Esophagus muscularis mucosa (tissue), 4 donors: ENCODE results near the gene ADGRV1. TPM values are rescaled to one million over a fixed set of nuclear protein-coding genes. Genes with fewer than 3 reads are reported as not detected.

Experiments used
- DNase-seq: peaks from one replicate; pipeline ENCODE4 v3.0.0-alpha.2; 2017; ENCODE audit errors: extremely low spot score
- H3K27ac ChIP-seq, 4 donors: fragments of 200-600 bp; sonication (generic); replicated peaks in 1 of 4; 1 replicate in 3 of 4; 2 replicates in 1 of 4; pipeline ENCODE4 v1.5.1; 2016 to 2019; ENCODE audit warnings: mild to moderate bottlenecking in 1 of 4
- H3K27me3 ChIP-seq, 4 donors: fragments of 200-600 bp; sonication (generic); one replicate each; pipeline versions ENCODE4 v1.5.1 to v1.6.0; 2016 to 2019
- H3K36me3 ChIP-seq, 4 donors: fragments of 200-600 bp; sonication (generic); one replicate each; pipeline ENCODE4 v1.5.1; 2016 to 2019
- H3K4me1 ChIP-seq, 4 donors: fragments of 200-600 bp; sonication (generic); one replicate each; pipeline ENCODE4 v1.5.1; 2016 to 2019
- H3K4me3 ChIP-seq, 4 donors: fragments of 200-600 bp; sonication (generic); 1 replicate in 2 of 4; 2 replicates in 2 of 4; pipeline ENCODE4 v1.5.1; 2016 to 2019; ENCODE audit warnings: mild to moderate bottlenecking in 4 of 4, moderate library complexity in 1 of 4
- H3K9me3 ChIP-seq, 4 donors: fragments of 200-600 bp; sonication (generic); 1 replicate in 3 of 4; 2 replicates in 1 of 4; pipeline ENCODE4 v1.5.1; 2016 to 2019
- CTCF ChIP-seq, 3 experiments: fragments of 200-600 bp in 2 of 3; fragments of 450-650 bp in 1 of 3; sonication (generic) in 2 of 3; IDR thresholded peaks; one replicate each; pipeline ENCODE4 v1.5.1; 2017 to 2019; ENCODE audit warnings: antibody characterized with exemption in 3 of 3, mild to moderate bottlenecking in 2 of 3, moderate library complexity in 1 of 3
- EP300 ChIP-seq: sonication (generic); formaldehyde crosslinking; IDR thresholded peaks from one replicate; pipeline ENCODE4 v1.6.1; 2017; ENCODE audit warnings: antibody characterized with exemption
- POLR2A ChIP-seq: fragments of 450-650 bp; IDR thresholded peaks from one replicate; pipeline ENCODE4 v1.6.1; 2017; ENCODE audit warnings: antibody characterized with exemption, moderate library complexity, mild to moderate bottlenecking, low read depth
- POLR2AphosphoS5 ChIP-seq, 2 donors: sonication (generic); formaldehyde crosslinking; IDR thresholded peaks; one replicate each; pipeline ENCODE4 v1.6.1; 2017; ENCODE audit warnings: antibody characterized with exemption in 2 of 2
- WGBS: methylation state at CpG from one replicate; pipeline ENCODE4 v1.1.5; 2018; 5-methylcytosine and 5-hydroxymethylcytosine counted together
- intact Hi-C: fragments of 100-400 bp; cut with DNase I; formaldehyde crosslinking; loops from one replicate; pipeline ENCODE4 v1.15.1; 2023
- total RNA-seq, 4 donors: library from RNA; depleted of rRNA; stranded (reverse); fragments of >200 nt; gene quantifications; one replicate each; pipeline versions ENCODE4 v1.1.0 to v1.2.1, GENCODE V29; 2016

The ADGRV1 gene
- total RNA-seq, 4 donors from 2014 or later, result 0.42 to 1.4 (median 0.54) TPM

GRCh38 chr5:91142819-91143218, 584.2 kb downstream of the ADGRV1 start:
- intact Hi-C loops, result no loop called here
- H3K27me3 ChIP-seq, result no peaks in the 10 kb centered on the region
- WGBS, result 96% methylated on average over 3 of the region's 8 CpGs
- peaks cover 7 to 38% (median 32%) of the 10 kb centered on the region in 4 donors for H3K4me1 ChIP-seq
- H3K36me3 ChIP-seq, result no peaks in the 10 kb centered on the region
- H3K4me3 ChIP-seq, result no peak overlapping the region
- no peak for DNase-seq
- no peaks in the 10 kb centered on the region for H3K9me3 ChIP-seq
- no peak for TF ChIP-seq POLR2AphosphoS5 (IDR thresholded peaks at IDR 0.05)
- no peak overlapping the region for H3K27ac ChIP-seq

DNA sequence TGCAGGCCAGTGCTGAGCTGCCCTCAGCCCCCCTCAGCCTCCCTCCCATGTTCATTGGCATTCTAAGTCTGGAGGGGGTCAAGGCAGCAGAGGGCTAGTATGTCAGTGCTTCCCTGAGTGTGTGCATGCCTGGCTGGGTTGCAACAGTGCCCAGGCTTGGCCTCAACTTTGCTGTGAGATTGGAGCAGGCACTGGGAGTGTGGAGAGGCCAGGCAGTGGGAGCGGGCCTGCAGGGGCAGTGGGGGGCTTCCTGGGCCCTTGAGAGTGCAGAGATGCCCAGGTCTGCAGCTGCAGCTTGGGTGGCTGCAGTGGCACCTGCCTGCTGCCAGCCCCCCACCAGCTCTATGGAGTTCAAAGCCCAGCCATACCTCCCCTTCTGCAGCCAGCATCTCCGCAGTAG, 585.2 kb downstream of the ADGRV1 start:
- intact Hi-C loops, result no loop called here
- H3K27ac ChIP-seq, result no peak overlapping the region
- no peaks in the 10 kb centered on the region for H3K9me3 ChIP-seq
- peaks cover 7 to 38% (median 32%) of the 10 kb centered on the region in 4 donors for H3K4me1 ChIP-seq
- TF ChIP-seq CTCF (IDR thresholded peaks at IDR 0.05) (no peak), EP300 (no peak), POLR2A (no peak), POLR2AphosphoS5 (IDR thresholded peaks at IDR 0.05) (no peak)
- no peak overlapping the region for H3K4me3 ChIP-seq
- H3K36me3 ChIP-seq, result no peaks in the 10 kb centered on the region
- 100% methylated on average over 1 of the region's 2 CpGs for WGBS
- no peak for DNase-seq
- H3K27me3 ChIP-seq, result no peaks in the 10 kb centered on the region

- WGBS, result 48% methylated on average over 5 of the region's 5 CpGs
- TF ChIP-seq EP300 (no peak), CTCF (IDR thresholded peaks at IDR 0.05) (no peak), POLR2AphosphoS5 (IDR thresholded peaks at IDR 0.05) (no peak), POLR2A (no peak)
- H3K36me3 ChIP-seq, result no peaks in the 10 kb centered on the region
- H3K4me3 ChIP-seq, result peak overlapping the region in 2 of 4 donors; percentile 1 to 23
- peak overlapping the region; percentile 2 to 46 (median 28) for H3K27ac ChIP-seq
- no peaks in the 10 kb centered on the region for H3K27me3 ChIP-seq
- DNase-seq, result no peak
- no peaks in the 10 kb centered on the region for H3K9me3 ChIP-seq
- H3K4me1 ChIP-seq, result peaks cover 7 to 38% (median 32%) of the 10 kb centered on the region in 4 donors
- intact Hi-C loops, result no loop called here
Measured at GRCh38 chr5:91144491-91145332, 586.1 kb downstream of the ADGRV1 start.

DNA sequence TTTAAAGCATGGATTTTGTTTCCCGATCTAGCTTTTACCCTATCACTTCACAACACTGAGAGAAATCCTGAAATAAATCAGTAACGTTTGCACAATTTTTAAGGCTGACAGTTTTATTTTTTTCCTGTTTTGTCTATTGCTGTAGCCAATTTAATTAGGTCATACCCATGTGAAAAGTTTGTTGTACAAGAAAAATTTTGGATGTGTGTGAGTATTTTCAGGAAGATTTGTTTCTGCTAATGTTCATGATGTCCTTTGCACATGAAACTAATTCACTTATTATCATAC, 586.7 kb downstream of the ADGRV1 start:
- Histone ChIP-seq H3K9me3 (no peaks in the 10 kb centered on the region), H3K27ac (peak overlapping the region; percentile 25 to 46 (median 28)), H3K36me3 (no peaks in the 10 kb centered on the region), H3K4me3 (peak overlapping the region in 1 of 4 donors; percentile 23), H3K27me3 (no peaks in the 10 kb centered on the region), H3K4me1 (peaks cover 7 to 44% (median 33%) of the 10 kb centered on the region in 4 donors)
- no peak for DNase-seq
- intact Hi-C loops, result no loop called here
- WGBS, result 25% methylated on average over 2 of the region's 2 CpGs
- TF ChIP-seq EP300 (no peak), CTCF (IDR thresholded peaks at IDR 0.05) (no peak), POLR2A (no peak), POLR2AphosphoS5 (IDR thresholded peaks at IDR 0.05) (no peak)

DNA sequence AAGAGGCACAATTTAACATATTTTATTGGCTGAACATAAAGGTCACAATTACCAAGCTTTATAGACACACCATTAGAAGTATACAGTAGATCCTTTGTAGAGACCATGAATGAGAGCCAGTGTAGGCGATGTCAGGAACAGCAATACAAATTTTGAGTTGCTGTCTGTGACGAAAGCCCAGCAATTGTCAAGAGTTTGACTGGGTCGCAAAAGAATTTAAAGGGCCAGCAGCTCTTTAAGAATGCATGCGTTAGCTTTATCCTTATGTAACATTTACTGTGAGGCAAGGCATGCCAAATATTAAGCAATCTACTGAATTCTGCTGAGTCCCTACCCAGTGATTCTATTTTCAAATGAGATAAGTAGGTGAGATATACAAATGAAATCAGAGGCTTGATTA, 587.6 kb downstream of the ADGRV1 start:
- no peak for DNase-seq
- Histone ChIP-seq H3K4me3 (no peak overlapping the region), H3K9me3 (no peaks in the 10 kb centered on the region), H3K27ac (peak overlapping the region in 1 of 4 donors; percentile 46), H3K4me1 (peaks cover 11 to 52% (median 42%) of the 10 kb centered on the region in 4 donors), H3K36me3 (no peaks in the 10 kb centered on the region), H3K27me3 (no peaks in the 10 kb centered on the region)
- 71% methylated on average over 4 of the region's 4 CpGs for WGBS
- TF ChIP-seq POLR2AphosphoS5 (IDR thresholded peaks at IDR 0.05) (no peak), CTCF (IDR thresholded peaks at IDR 0.05) (no peak), EP300 (no peak)
- intact Hi-C loops, result no loop called here
